GM18861 (cell line): ENCODE measurements around the gene ATG10.
"Not testable (repeated sequence)": the region's sequence is repeated elsewhere in the genome, so short reads cannot be mapped to it uniquely, and the experiment has no call there.

Source experiments
- ATAC-seq: cut with Tn5 transposase; IDR thresholded peaks from one replicate; pipeline ENCODE4 v1.9.1; 2021; ENCODE audit not compliant: unreplicated experiment

The ATG10 gene

GRCh38 chr5:82218374-82219156 lies 246.7 kb downstream of the ATG10 start:
- no peak for ATAC-seq

- ATAC-seq = no peak
Observed at GRCh38 chr5:82221020-82221419, 249.2 kb downstream of the ATG10 start.

- no peak for ATAC-seq
Observed at GRCh38 chr5:82222597-82223574, 251.1 kb downstream of the ATG10 start.

GRCh38 chr5:82225525-82226172 lies 253.8 kb downstream of the ATG10 start:
- peak; percentile 78 for ATAC-seq

GRCh38 chr5:82234885-82235284 lies 263.1 kb downstream of the ATG10 start:
- ATAC-seq = no peak

GRCh38 chr5:82244151-82244550 lies 272.3 kb downstream of the ATG10 start:
- no peak for ATAC-seq

GRCh38 chr5:82244854-82245635 lies 273.2 kb downstream of the ATG10 start:
- ATAC-seq = no peak

GRCh38 chr5:82246960-82247574 lies 275.2 kb downstream of the ATG10 start:
- ATAC-seq = no peak

GRCh38 chr5:82252744-82253143 lies 280.9 kb downstream of the ATG10 start:
- ATAC-seq = no peak

GRCh38 chr5:82255844-82256243 lies 284.0 kb downstream of the ATG10 start:
- ATAC-seq = no peak

- ATAC-seq = no peak
Observed at GRCh38 chr5:82257247-82257646, 285.4 kb downstream of the ATG10 start.

- no peak for ATAC-seq
Observed at GRCh38 chr5:82257729-82258128, 285.9 kb downstream of the ATG10 start.

- no peak for ATAC-seq
Observed at GRCh38 chr5:82259172-82259800, 287.5 kb downstream of the ATG10 start.

GRCh38 chr5:82265047-82265446 lies 293.2 kb downstream of the ATG10 start:
- ATAC-seq = no peak

GRCh38 chr5:82267297-82267933 lies 295.6 kb downstream of the ATG10 start:
- not testable (repeated sequence) for ATAC-seq

- not testable (repeated sequence) for ATAC-seq
Observed at GRCh38 chr5:82269363-82269762, 297.5 kb downstream of the ATG10 start.

GRCh38 chr5:82272571-82273356 lies 300.9 kb downstream of the ATG10 start:
- not testable (repeated sequence) for ATAC-seq

GRCh38 chr5:82273426-82273825 lies 301.6 kb downstream of the ATG10 start:
- ATAC-seq = not testable (repeated sequence)
